Cortex of kidney (tissue), 1 donor: ENCODE results near the gene B3GNT8.
"Not testable (repeated sequence)": the region's sequence is repeated elsewhere in the genome, so short reads cannot be mapped to it uniquely, and the experiment has no call there.

ENCODE experiments used
- DNase-seq: peaks from one replicate; lab custom pipeline; 2025; lab: John Stamatoyannopoulos, UW

Gene B3GNT8

GRCh38 chr19:41391618-41392017 lies 35.6 kb downstream of the B3GNT8 start:
- no peak for DNase-seq

- DNase-seq: no peak
Measured at GRCh38 chr19:41386442-41386841, 40.7 kb downstream of the B3GNT8 start.

- DNase-seq: no peak
Measured at GRCh38 chr19:41384351-41384750, 42.8 kb downstream of the B3GNT8 start.

- DNase-seq: not testable (repeated sequence)
Measured at GRCh38 chr19:41381536-41381935, 45.6 kb downstream of the B3GNT8 start.

- DNase-seq: no peak
Measured at GRCh38 chr19:41377977-41378709, 49.0 kb downstream of the B3GNT8 start.

GRCh38 chr19:41376998-41377365 lies 50.2 kb downstream of the B3GNT8 start:
- no peak for DNase-seq

GRCh38 chr19:41376241-41376997 lies 50.8 kb downstream of the B3GNT8 start, which contains the start of gene TMEM91:
Gene TMEM91, plus strand, starts transcription at chr19:41376533. Its CDS starts 1,777 bp downstream, at chr19:41378310.
- no peak for DNase-seq
